NCI-H1930 (cell line): ENCODE results near the gene ANGPTL3.
"Not testable (repeated sequence)": the region's sequence is repeated elsewhere in the genome, so short reads cannot be mapped to it uniquely, and the experiment has no call there.

ENCODE experiments used
- DNase-seq, 2 experiments: peaks; one replicate each; lab custom pipeline; 2025; lab: John Stamatoyannopoulos, UW

Gene ANGPTL3, protein sequence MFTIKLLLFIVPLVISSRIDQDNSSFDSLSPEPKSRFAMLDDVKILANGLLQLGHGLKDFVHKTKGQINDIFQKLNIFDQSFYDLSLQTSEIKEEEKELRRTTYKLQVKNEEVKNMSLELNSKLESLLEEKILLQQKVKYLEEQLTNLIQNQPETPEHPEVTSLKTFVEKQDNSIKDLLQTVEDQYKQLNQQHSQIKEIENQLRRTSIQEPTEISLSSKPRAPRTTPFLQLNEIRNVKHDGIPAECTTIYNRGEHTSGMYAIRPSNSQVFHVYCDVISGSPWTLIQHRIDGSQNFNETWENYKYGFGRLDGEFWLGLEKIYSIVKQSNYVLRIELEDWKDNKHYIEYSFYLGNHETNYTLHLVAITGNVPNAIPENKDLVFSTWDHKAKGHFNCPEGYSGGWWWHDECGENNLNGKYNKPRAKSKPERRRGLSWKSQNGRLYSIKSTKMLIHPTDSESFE

DNA sequence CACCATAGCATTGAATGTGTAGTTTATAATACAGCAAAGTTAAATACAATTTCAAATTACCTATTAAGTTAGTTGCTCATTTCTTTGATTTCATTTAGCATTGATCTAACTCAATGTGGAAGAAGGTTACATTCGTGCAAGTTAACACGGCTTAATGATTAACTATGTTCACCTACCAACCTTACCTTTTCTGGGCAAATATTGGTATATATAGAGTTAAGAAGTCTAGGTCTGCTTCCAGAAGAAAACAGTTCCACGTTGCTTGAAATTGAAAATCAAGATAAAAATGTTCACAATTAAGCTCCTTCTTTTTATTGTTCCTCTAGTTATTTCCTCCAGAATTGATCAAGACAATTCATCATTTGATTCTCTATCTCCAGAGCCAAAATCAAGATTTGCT is at the start of gene ANGPTL3:
TSS of gene ANGPTL3 (plus strand) at position 240 of the 400 bp plus-strand sequence. CDS start at position 287, 47 bp downstream.
- DNase-seq = no peak

- no peak for DNase-seq
Measured at GRCh38 chr1:62561306-62561705, 36.0 kb upstream of the ANGPTL3 start.

DNA sequence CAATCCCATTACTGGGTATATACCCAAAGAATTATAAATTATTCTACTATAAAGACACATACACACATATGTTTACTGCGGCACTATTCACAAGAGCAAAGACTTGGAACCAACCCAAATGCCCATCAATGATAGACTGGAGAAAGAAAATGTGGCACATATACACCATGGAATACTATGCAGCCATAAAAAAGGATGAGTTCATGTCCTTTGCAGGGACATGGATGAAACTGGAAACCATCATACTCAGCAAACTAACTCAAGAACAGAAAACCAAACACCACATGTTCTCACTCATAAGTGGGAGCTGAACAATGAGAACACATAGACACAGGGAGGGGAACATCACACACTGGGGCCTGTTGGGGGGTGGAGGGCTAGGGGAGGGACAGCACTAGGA is 30.1 kb upstream of the ANGPTL3 start:
- DNase-seq = not testable (repeated sequence)

DNA sequence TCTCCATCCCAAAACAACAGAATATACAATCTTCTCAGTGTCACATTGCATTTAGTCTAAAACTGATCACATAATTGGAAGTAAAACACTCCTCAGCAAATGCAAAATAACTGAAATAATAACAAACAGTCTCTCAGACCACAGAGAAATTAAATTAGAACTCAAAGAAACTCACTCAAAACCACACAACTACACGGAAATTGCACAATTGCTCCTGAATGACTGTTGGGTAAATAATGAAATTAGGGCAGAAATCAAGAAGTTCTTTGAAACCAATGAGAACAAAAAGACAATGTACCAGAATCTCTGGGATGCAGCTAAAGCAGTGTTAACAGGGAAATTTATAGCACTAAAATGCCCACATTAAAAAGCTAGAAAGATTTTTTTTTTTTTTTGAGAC is 29.4 kb upstream of the ANGPTL3 start:
- DNase-seq = not testable (repeated sequence)

GRCh38 chr1:62571517-62571916 is 25.8 kb upstream of the ANGPTL3 start:
- DNase-seq = not testable (repeated sequence)

- DNase-seq = no peak
Measured at GRCh38 chr1:62572476-62572875, 24.8 kb upstream of the ANGPTL3 start.

- no peak for DNase-seq
Measured at GRCh38 chr1:62573675-62574074, 23.6 kb upstream of the ANGPTL3 start.

- DNase-seq = no peak
Measured at GRCh38 chr1:62585469-62586155, 11.7 kb upstream of the ANGPTL3 start.

DNA sequence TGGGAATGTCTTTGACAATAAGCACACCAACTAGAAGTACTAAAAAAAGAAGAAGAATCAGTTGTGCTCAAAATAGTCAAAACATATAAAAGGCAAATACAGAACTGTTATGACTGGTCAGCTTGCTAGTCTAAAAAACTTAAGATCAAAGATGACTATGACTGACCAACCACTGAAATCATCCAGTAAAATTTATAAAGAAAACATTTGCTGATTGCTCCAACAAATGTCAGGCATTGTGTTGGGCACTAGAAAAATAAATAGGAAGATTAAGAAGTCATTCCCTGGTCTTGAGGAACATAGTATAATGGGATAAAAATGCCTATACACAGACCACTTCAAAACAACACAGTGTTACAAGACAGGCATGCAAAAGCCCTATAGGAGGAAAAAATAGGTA is 9.3 kb upstream of the ANGPTL3 start:
- no peak for DNase-seq

GRCh38 chr1:62589321-62589720 is 8.0 kb upstream of the ANGPTL3 start:
- no peak for DNase-seq

DNA sequence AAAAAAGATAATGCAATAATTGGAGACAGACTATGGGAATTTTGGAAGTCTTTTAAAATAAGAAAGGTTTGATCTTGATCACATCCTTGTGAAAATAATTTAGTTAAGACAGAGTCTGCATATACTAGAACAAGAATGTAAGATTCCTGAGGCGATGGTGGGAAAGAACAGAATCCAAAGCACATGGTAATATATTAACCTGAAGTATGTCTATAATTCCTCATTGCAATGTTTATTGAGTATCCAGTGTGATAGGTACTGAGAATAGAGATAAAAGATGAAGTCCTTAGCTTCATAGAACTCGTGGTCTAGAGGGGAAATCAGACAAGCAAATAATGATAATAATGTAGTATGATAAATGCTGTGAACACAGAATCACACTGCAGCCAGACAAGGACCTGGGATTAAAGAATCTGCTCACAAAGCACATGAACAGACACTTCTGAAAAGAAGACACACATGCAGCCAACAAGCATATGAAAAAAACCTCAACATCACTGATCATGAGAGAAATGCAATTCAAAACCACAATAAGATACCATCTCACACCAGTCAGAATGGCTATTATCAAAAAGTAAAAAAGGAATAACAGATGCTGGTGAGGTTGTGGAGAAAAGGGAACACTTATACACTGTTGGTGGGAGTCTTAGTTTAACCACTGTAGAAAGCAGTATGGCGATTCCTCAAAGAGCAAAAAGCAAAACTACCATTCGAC is 6.9 kb upstream of the ANGPTL3 start:
- DNase-seq = no peak

GRCh38 chr1:62590970-62591368 is 6.4 kb upstream of the ANGPTL3 start:
- DNase-seq = no peak

DNA sequence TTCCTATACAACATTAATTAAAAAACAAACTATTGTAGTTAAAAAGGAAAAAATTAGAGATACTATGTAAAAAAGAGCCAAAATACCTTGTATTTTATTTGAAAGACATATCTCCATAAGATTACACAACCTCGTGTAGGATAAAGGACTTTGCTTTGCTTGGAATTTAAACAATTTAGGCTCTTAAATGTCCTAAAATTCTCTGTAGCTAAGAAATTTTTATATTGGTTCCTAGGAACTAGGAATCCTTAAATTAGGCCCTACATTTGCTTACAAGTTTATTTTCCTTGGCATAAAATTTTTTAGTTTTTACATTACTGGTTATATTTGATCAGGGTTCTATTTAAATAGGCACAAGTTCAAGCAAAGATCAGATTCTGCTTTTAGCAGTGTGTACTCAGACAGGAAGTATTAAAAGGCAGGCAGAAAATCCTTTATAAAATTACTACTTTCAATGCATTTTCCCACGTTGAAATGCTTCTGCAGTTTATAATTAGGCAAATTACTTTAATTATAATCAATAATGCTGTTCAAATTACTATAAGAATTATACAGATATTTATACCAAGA is 3.4 kb upstream of the ANGPTL3 start:
- no peak for DNase-seq

- DNase-seq = no peak
Measured at GRCh38 chr1:62595647-62596046, 1.7 kb upstream of the ANGPTL3 start.

DNA sequence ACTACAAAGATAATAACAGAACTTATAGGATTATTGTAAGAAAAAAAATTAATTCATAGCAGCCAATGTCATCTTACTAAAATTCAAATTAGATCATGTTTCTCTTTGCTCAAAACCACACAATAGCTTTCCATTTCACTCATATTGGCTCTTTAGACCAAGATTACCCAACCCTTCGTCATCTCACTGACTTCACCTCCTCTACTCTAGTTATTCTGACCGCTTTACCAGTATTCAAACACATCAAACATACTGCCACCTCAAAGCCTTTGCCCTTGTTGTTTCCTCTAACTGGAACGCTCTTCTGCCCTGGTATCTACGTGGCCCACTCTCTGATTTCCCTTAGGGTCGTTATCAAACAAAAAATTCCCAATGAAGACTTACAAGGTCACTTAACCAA is 1.7 kb downstream of the ANGPTL3 start:
- no peak for DNase-seq

- DNase-seq = no peak
Measured at GRCh38 chr1:62601457-62601856, 4.1 kb downstream of the ANGPTL3 start.

- DNase-seq = no peak
Measured at GRCh38 chr1:62608905-62609304, 11.6 kb downstream of the ANGPTL3 start.

GRCh38 chr1:62610588-62610987 is 13.3 kb downstream of the ANGPTL3 start:
- not testable (repeated sequence) for DNase-seq

DNA sequence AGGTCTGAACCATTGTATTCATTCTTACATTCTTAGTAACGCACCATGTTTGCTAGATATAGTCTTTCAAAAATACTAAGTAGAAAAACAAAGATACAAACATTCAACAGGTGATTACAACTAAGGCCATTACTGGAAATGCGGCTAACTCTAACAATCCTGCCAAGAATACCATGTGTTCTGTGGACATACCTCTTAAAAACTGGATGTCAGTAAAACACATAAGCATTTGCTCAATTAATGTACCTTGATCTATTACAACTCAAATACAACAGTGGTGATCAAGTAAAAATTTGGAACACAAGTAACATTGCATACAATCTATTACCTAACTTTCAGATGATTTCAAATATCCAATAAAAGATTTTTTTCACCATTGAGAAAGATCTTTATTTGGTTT is 15.4 kb downstream of the ANGPTL3 start:
- no peak for DNase-seq

GRCh38 chr1:62613325-62613727 is 16.0 kb downstream of the ANGPTL3 start:
- no peak for DNase-seq

DNA sequence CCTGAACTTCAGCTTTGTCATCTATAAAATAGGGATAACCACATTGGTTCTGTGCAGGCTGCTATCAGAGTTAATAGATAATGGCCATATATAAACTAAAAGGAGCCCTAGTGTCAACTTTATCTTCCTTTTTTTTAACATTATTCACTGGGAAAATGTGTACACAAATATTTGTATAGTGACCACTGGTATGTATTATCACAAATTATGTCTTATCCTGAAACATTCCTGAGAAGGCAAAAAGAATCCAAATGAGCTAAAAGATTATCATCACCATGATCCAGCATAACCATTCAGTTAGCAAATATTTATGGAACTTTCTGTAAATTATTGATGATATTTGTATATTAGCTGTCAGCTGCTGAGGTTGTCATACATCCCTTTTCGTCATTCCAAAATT is 16.6 kb downstream of the ANGPTL3 start:
- no peak for DNase-seq

- no peak for DNase-seq
Measured at GRCh38 chr1:62621907-62622306, 24.6 kb downstream of the ANGPTL3 start.
